Nephron progenitor cell (in vitro differentiated cells): Measurements from ENCODE around the gene TAF6.
"Not testable (repeated sequence)": the region's sequence is repeated elsewhere in the genome, so short reads cannot be mapped to it uniquely, and the experiment has no call there.

Experiments
- DNase-seq: peaks from one replicate; pipeline ENCODE4 v3.0.0; 2021
- H3K27ac Mint-ChIP-seq: 2 replicates; pipeline ENCODE4 v1.8.0; 2021; ENCODE audit warnings: mild to moderate bottlenecking, moderate library complexity, mixed read lengths
- H3K27me3 Mint-ChIP-seq: 2 replicates; pipeline ENCODE4 v1.8.0; 2021; ENCODE audit warnings: mild to moderate bottlenecking, low read depth, mixed read lengths; ENCODE audit not compliant: poor library complexity
- H3K36me3 Mint-ChIP-seq: 2 replicates; pipeline ENCODE4 v1.8.0; 2021; ENCODE audit warnings: low read depth, mixed read lengths
- H3K4me1 Mint-ChIP-seq: 2 replicates; pipeline ENCODE4 v1.8.0; 2021; ENCODE audit warnings: mixed read lengths
- H3K4me3 Mint-ChIP-seq: 2 replicates; pipeline ENCODE4 v1.8.0; 2021; ENCODE audit warnings: mild to moderate bottlenecking, moderate library complexity, mixed read lengths
- H3K9me3 Mint-ChIP-seq: 2 replicates; pipeline ENCODE4 v1.8.0; 2021; ENCODE audit warnings: mild to moderate bottlenecking, moderate library complexity, mixed read lengths
- TF ChIP-seq, protein P1 (sequence below): fragments of 200-600 bp; sonication (generic); IDR thresholded peaks from 2 replicates; pipeline ENCODE4 v1.5.0; 2021; ENCODE audit warnings: antibody characterized with exemption

The TAF6 gene

GRCh38 chr7:100152937-100153666 lies 33.9 kb upstream of the TAF6 start:
- DNase-seq = no peak
- peaks cover 2% of the 10 kb centered on the region for H3K27me3 Mint-ChIP-seq
- H3K36me3 Mint-ChIP-seq = peaks cover 29% of the 10 kb centered on the region
- no peak overlapping the region for H3K4me3 Mint-ChIP-seq
- no peaks in the 10 kb centered on the region for H3K9me3 Mint-ChIP-seq
- TF ChIP-seq, protein P1, sequence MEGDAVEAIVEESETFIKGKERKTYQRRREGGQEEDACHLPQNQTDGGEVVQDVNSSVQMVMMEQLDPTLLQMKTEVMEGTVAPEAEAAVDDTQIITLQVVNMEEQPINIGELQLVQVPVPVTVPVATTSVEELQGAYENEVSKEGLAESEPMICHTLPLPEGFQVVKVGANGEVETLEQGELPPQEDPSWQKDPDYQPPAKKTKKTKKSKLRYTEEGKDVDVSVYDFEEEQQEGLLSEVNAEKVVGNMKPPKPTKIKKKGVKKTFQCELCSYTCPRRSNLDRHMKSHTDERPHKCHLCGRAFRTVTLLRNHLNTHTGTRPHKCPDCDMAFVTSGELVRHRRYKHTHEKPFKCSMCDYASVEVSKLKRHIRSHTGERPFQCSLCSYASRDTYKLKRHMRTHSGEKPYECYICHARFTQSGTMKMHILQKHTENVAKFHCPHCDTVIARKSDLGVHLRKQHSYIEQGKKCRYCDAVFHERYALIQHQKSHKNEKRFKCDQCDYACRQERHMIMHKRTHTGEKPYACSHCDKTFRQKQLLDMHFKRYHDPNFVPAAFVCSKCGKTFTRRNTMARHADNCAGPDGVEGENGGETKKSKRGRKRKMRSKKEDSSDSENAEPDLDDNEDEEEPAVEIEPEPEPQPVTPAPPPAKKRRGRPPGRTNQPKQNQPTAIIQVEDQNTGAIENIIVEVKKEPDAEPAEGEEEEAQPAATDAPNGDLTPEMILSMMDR = no peak
- H3K4me1 Mint-ChIP-seq = peaks cover 60% of the 10 kb centered on the region
- peak overlapping the region; percentile 95 for H3K27ac Mint-ChIP-seq

DNA sequence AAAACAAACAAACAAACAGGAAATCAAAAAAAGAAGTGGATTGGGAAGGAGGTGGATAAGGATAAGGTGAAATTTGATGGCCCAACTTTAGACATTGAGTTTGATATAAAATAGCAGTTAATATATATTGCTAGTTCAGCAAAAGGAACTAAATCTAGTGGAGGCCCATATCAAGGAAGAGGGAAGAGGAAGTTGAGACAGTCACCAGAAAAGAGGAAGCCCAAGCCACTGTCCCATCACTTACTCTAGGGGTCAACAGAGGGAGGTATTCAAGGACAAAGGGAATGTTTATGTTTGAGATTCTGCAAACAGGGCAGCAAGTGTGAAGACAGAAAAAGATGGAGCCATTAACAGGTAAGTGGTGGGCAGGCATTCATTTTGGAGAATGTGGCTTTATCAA lies 33.2 kb upstream of the TAF6 start:
- TF ChIP-seq, protein P1 = no peak

DNA sequence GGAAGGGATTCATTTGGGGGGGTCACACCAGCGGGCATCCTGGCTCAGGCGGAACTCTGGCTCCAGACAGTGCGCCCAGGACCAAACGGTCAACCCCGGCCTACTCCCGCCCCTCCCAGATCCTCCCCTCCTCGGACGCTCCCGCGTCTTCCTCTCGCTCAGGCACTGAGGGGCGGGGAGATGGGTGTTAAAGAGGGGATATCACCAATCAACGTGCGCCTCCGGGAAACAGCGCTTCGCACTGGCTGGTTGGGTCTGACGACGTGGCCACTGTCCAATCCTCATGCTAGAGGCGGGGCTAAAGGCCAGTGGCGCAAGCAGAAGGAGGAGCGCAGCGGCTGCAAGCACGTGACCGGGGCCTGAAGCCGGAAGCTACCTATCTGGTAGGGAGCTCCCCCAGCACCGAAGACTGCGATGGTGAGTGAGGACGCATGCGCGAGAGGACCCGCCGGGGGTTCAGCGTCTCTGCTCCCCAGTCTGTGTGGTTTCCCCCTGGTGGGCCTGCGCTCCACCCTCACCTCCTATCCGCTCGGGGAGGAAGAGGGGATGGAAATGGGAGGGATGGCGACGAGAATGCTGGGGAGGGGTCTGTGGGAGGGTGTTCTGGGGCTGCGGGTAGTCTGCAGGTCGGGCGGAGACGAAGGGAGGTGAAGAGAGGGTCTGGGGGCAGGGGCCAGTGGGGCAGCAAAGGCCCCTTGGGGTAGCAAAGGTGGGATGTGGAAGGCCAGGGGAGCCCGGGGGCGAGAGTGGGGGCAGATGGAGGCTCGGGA lies 29.6 kb upstream of the TAF6 start, which contains the start of gene LAMTOR4:
LAMTOR4 (plus strand) TSS at position 360 of the 770 bp plus-strand sequence; CDS start at position 415, 55 bp downstream.
- Mint-ChIP-seq H3K36me3 (peaks cover 17% of the 10 kb centered on the region), H3K4me3 (peak within 1 kb of the TSS; percentile 93)
- TF ChIP-seq, protein P1 = no peak

More for the DNA sequence above, 33.2 kb upstream of the TAF6 start:
- H3K4me1 Mint-ChIP-seq = peaks cover 56% of the 10 kb centered on the region
- H3K27ac Mint-ChIP-seq = peak overlapping the region; percentile 18
- DNase-seq = no peak
- H3K9me3 Mint-ChIP-seq = no peaks in the 10 kb centered on the region
- peaks cover 29% of the 10 kb centered on the region for H3K36me3 Mint-ChIP-seq
- H3K27me3 Mint-ChIP-seq = peaks cover under 1% of the 10 kb centered on the region
- H3K4me3 Mint-ChIP-seq = no peak overlapping the region

GRCh38 chr7:100148225-100148558 lies 29.0 kb upstream of the TAF6 start:
- Mint-ChIP-seq H3K36me3 (peaks cover 17% of the 10 kb centered on the region), H3K9me3 (no peaks in the 10 kb centered on the region), H3K27ac (peak overlapping the region; percentile 20), H3K27me3 (peaks cover 3% of the 10 kb centered on the region), H3K4me1 (peaks cover 26% of the 10 kb centered on the region), H3K4me3 (peak overlapping the region; percentile 93)
- no peak for DNase-seq
- TF ChIP-seq, protein P1 = no peak

More for the DNA sequence above, 29.6 kb upstream of the TAF6 start, which contains the start of gene LAMTOR4:
- H3K9me3 Mint-ChIP-seq = no peaks in the 10 kb centered on the region
- peak within 1 kb of the TSS; percentile 49 for H3K27ac Mint-ChIP-seq
- DNase-seq = peak; percentile 95
- peaks cover 29% of the 10 kb centered on the region for H3K4me1 Mint-ChIP-seq
- peaks cover 3% of the 10 kb centered on the region for H3K27me3 Mint-ChIP-seq

- TF ChIP-seq, protein P1 = no peak
- H3K27ac Mint-ChIP-seq = no peak overlapping the region
- DNase-seq = no peak
- H3K36me3 Mint-ChIP-seq = peaks cover 9% of the 10 kb centered on the region
- no peaks in the 10 kb centered on the region for H3K9me3 Mint-ChIP-seq
- H3K4me3 Mint-ChIP-seq = no peak overlapping the region
- peaks cover 18% of the 10 kb centered on the region for H3K4me1 Mint-ChIP-seq
- peaks cover 3% of the 10 kb centered on the region for H3K27me3 Mint-ChIP-seq
These were observed 28.1 kb upstream of the TAF6 start for GRCh38 chr7:100147278-100147677.

- DNase-seq, H3K27ac Mint-ChIP-seq: not testable (repeated sequence)
These were observed 27.2 kb upstream of the TAF6 start for GRCh38 chr7:100146350-100146749.

More at GRCh38 chr7:100146350-100146749, 27.2 kb upstream of the TAF6 start:
- not testable (repeated sequence) for H3K4me3 Mint-ChIP-seq, H3K27me3 Mint-ChIP-seq, H3K36me3 Mint-ChIP-seq, H3K9me3 Mint-ChIP-seq
- peaks cover 17% of the 10 kb centered on the region for H3K4me1 Mint-ChIP-seq
